ENCODE measurements around the gene PCSK1.
A peak's percentile ranks its signal among the peaks of the same experiment; 100 is the strongest.
"Not testable (repeated sequence)": the region's sequence is repeated elsewhere in the genome, so short reads cannot be mapped to it uniquely, and the experiment has no call there.

PCSK1 gene

DNA sequence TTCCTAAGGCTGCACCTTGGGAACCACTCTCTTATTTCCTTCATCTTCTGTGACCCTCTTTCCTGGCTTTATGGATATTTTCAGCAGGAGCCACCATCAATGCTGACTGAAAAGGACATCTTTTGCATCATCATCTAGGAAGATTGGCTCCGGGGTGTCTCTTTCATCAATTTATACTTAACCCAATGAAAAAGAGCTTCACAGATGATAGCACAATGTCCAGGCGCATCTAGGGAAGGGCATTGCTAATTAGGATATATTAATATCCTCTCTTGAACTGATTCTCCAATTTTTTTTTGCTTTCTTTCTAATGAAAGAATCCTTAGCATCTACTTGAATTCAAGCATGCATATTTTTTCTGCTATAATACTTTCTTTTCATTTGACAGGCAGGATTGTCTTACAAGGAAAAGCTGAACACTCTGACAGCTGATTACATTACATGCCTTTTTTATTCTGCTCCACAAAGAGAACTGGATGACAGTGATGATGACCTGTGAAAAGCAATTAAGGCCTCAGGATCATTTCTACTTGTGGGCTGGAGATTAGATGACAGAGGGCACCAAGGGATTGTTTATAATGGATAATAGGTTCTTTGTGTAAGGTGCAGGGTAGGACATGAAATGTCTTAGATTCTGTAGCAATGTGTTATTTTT is 60.2 kb downstream of the PCSK1 start:
- DNase-seq (ENCODE audit: low spot score) = no peak

DNA sequence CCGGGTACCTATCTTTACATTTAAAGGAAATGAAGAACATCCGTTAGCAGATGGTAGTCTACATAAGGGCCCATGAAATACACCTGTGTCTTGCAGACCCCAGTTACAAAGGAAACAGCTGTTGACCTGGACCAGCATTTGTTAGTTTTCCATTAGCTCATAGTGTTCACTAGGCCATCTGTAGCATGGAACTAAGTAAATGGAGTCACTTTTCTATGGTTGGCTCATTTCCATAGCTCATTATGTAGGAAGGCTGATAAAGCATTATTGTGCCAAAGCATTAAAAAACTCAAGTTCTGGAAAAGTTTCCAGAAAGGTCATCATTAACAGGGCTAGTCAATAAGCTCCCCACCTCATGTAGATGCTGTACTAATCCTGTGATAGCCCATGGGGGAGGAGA is 62.1 kb downstream of the PCSK1 start:
- no peak for DNase-seq (ENCODE audit: low spot score)

DNA sequence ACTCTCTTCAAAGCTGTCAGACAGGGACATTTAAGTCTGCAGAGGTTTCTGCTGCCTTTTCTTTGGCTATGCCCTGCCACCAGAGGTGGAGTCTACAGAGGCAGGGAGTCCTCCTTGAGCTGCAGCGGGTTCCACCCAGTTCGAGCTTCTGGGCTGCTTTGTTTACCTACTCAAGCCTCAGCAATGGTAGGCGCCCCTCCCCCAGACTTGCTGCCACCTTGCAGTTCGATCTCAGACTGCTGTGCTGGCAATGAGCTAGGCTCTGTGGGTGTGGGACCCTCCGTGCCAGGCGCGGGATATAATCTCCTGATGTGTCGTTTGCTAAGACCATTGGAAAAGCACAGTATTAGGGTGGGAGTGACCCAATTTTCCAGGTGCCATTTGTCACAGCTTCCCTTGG is 65.7 kb downstream of the PCSK1 start:
- not testable (repeated sequence) for DNase-seq (ENCODE audit: low spot score)

DNA sequence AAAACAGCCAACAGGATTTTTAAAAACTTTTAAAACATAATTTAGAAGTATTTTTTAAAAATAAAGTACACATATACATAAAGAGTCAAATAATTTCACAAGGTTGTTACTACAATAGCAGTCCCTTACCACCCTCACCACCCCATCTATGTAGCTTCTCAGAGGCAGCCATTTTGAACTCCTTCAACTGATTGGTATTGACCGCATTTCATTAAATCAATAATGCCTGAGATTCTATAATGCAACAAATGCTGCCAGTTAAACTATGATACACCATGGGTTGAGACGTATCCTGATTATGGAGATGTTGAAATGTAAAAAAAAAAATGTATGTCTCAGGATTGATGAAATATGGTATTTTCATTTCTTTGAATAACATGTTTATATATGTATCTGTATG is 78.8 kb downstream of the PCSK1 start:
- no peak for DNase-seq (ENCODE audit: low spot score)

DNA sequence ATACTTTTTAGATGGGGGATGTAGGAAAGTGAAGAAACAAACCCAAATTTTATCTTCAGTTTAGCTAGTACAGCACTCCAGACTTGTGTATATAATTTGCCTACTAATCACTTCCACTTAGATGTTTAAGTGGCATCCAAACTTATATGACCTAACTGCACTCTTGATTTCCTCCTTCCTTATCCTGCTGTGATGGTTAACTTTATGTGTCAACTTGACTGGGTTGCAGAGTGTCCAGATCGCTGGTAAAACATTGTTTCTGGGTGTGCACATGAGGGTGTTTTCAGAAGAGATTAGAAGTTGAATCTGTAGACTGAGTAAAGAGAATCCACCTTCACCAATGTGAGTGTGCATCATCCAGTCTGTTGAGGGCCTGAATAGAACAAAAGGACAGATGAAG is 79.8 kb downstream of the PCSK1 start:
- no peak for DNase-seq (ENCODE audit: low spot score)

DNA sequence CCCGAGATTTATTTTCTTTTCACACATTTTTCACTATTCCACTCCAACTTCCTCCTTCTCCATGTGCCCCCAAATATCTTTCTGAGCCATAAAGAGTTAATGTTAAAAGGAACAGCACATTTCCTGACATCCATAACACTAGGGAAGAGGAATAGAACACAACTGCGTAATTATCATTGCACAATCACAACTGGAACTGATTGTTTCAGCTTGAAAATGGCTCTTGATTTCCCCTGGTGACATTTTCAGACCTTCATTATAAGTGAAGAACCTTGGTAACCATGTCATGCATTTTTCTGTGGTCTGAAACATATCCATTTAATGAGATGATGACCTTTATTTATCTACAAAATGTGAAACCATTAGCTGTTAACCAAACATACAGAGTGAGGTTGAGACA is 82.4 kb downstream of the PCSK1 start:
- no peak for DNase-seq (ENCODE audit: low spot score)

DNA sequence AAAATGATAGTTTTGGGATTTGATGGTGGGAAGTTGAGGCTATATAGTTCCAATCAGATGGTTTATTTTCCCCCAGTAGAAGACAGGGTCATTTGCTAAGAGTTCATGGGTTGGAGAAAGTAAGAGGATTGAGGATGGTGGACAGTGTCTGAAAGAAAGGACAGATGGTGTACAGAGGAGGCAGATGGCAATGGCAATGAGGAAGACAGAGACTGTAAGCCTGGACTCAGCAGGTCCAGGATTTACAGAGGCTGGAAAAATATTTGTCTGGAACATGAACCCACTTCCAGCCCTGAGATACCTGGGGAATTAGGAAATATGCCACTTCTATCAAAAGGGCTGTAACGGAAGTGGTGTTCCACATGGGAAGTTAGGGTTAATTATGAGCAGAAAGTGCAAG is 84.5 kb downstream of the PCSK1 start:
- no peak for DNase-seq (ENCODE audit: low spot score)

DNA sequence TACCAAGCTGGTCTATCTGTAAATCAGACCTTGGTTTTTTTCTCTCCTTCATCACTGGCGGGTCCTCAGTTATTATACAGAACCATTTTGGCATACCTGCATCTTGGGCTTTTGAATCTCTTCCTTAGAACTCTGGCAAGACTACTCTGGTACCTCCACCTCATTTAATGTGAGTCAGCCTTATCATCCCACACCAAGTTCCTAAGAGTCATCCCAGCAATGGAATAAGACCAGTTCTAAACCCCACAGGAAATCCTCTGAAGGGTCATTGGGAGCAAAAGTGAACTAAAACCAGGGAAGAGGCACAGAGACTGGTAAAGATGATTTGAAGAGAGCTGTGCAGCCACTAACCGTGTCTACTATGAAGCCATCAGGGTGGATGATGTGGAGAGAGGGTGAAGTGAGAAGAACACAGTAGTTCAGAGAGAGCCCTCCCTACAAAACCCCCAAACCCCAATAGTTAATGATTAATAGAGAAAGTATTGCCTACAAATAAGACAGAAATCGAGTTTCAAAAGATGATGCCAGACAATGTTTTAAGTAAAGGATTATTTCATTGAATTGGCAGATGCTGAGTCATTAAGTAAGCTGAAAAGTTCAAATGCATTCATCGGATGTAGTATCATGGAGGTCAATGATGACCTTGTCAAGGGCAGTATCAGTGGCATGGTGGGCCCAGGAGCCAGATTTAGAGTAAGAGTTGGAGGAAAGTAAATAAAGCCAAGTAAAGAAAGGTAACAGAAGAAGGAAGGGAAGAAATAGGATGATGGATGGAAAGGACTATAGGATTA is 85.4 kb downstream of the PCSK1 start:
- no peak for DNase-seq (ENCODE audit: low spot score)

DNA sequence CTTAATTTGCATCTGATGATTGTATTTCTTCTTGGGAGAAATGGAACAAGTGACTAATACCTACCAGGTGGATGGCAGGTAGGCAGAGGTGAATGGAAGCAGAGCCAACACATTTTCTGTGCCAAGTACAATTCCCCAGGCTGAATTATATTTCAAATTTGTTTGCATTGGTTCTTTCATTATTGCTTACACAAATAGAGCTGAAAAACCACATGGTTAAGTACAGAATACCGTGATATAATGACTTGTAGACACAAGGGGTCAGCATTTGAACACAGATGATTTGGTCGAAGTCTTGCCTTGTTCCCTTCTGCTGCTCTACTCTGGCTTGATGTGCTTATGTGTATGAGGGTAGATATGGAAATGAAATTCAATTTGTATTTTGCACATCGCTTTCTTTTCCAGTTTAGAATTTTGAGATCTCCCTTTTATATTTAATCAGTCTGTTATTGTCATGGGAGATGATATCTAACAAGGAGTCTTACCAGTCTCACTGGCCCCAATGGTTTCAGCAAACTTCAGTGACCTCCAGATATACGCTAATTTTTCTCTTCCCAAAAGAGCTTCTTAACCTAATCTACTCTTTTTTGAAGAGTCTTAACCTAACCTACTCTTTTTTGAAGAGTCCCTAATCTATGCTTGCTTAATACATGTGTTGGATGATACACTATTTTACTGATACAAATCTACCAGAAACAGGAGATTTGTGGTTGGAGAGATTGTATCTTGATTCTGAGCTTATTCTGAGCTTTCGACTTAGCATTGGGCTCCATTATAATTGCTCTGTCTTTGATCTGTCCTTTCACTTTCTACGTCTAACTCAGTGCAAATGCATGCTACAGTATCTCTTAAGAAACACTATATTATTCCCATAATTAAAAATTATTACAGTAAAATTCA is 88.1 kb downstream of the PCSK1 start:
- DNase-seq (ENCODE audit: low spot score) = peak; percentile 24

DNA sequence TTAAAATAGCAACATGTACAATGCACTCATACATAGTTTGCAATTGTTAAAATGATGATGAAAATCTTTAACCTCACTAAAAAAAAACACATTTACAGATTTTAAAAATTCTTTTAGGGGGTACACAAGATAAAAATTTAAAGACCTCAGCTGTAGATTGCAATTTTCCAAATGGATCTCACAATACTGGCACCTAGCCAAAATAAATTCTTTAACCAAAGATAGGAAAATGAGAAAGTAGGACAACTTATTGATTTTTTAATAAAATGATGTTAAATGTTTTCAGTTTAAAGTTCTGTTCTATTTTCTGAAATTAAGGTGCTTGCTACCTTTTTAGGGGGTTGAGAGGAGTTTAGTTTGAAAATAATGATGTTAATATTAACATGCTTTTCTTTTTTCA is 90.0 kb downstream of the PCSK1 start:
- DNase-seq (ENCODE audit: low spot score) = no peak

DNA sequence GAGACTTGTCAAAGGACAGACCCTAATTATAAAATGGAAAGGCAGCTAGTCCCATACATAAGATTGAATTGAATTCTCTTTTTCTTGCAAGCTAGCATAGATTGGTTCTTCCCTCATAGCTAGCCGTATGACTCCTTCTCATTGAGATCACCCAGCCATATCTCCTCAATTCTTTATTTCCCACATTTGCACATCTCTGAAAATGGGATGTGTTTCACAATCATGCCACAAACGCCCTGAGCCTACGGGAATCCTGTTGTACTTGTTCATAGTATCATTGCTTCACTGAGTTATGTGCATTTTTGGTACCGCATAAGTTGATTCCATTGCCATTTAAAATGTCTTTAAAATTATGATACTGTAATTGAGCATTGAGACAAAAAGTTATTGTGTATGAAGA is 90.5 kb downstream of the PCSK1 start:
- DNase-seq (ENCODE audit: low spot score) = no peak

Data from SK-N-DZ (cell line).